GM19397 (cell line): Measurements from ENCODE around the gene BCR.

Experiments used
- ATAC-seq: cut with Tn5 transposase; IDR thresholded peaks from one replicate; pipeline ENCODE4 v1.9.1; 2021; ENCODE audit warnings: mild to moderate bottlenecking, moderate library complexity; ENCODE audit not compliant: unreplicated experiment

Gene BCR

GRCh38 chr22:23272834-23273233 lies 92.5 kb downstream of the BCR start:
- no peak for ATAC-seq

GRCh38 chr22:23273445-23274145 lies 93.3 kb downstream of the BCR start:
- no peak for ATAC-seq

GRCh38 chr22:23274146-23274526 lies 93.8 kb downstream of the BCR start:
- ATAC-seq = no peak

- no peak for ATAC-seq
Measured at GRCh38 chr22:23274891-23275694, 94.8 kb downstream of the BCR start.

GRCh38 chr22:23275751-23276150 lies 95.4 kb downstream of the BCR start:
- no peak for ATAC-seq

- ATAC-seq = no peak
Measured at GRCh38 chr22:23276656-23277582, 96.6 kb downstream of the BCR start.

GRCh38 chr22:23277583-23278295 lies 97.4 kb downstream of the BCR start:
- no peak for ATAC-seq

GRCh38 chr22:23278883-23279675 lies 98.8 kb downstream of the BCR start:
- no peak for ATAC-seq

GRCh38 chr22:23279781-23280180 lies 99.5 kb downstream of the BCR start:
- ATAC-seq = no peak

- ATAC-seq = no peak
Measured at GRCh38 chr22:23280356-23281052, 100.2 kb downstream of the BCR start.

- ATAC-seq = no peak
Measured at GRCh38 chr22:23281053-23281405, 100.7 kb downstream of the BCR start.

GRCh38 chr22:23281406-23282088 lies 101.2 kb downstream of the BCR start:
- ATAC-seq = no peak

GRCh38 chr22:23282089-23282501 lies 101.8 kb downstream of the BCR start:
- no peak for ATAC-seq

- no peak for ATAC-seq
Measured at GRCh38 chr22:23282516-23282915, 102.2 kb downstream of the BCR start.

GRCh38 chr22:23282986-23283385 lies 102.7 kb downstream of the BCR start:
- ATAC-seq = no peak

- no peak for ATAC-seq
Measured at GRCh38 chr22:23283591-23284503, 103.5 kb downstream of the BCR start.

- no peak for ATAC-seq
Measured at GRCh38 chr22:23284504-23285033, 104.3 kb downstream of the BCR start.
